Uterus (tissue), 2 donors: Measurements from ENCODE around the gene AXIN1.

Source experiments
- CTCF ChIP-seq, 4 experiments: fragments of 200-600 bp in 2 of 4; fragments of 450-650 bp in 2 of 4; sonication (generic) in 2 of 4; IDR thresholded peaks; one replicate each; pipeline ENCODE4 v1.5.1; 2016 to 2019; ENCODE audit warnings: antibody characterized with exemption in 4 of 4, mild to moderate bottlenecking in 2 of 4, moderate library complexity in 1 of 4
- POLR2A ChIP-seq, 2 donors: fragments of 450-650 bp; IDR thresholded peaks; one replicate each; pipeline ENCODE4 v1.6.1; 2016; ENCODE audit warnings: antibody characterized with exemption in 2 of 2, mild to moderate bottlenecking in 1 of 2, moderate library complexity in 1 of 2

- TF ChIP-seq CTCF (IDR thresholded peaks at IDR 0.05) (no peak), POLR2A (IDR thresholded peaks at IDR 0.05) (no peak)
Observed at GRCh38 chr16:373848-374615, 21.5 kb upstream of the AXIN1 start.
